Skeletal muscle satellite cell (primary cell): ENCODE results near the gene FER1L5.

Experiments
- H3K27me3 ChIP-seq: 2 replicates; pipeline ENCODE4 v1.7.0; 2013; ENCODE audit warnings: low read length; ENCODE audit not compliant: control insufficient read depth, insufficient read depth
- H3K36me3 ChIP-seq: 2 replicates; pipeline ENCODE4 v1.7.0; 2013; ENCODE audit warnings: mild to moderate bottlenecking, control low read depth, low read length; ENCODE audit not compliant: insufficient read depth
- H3K4me1 ChIP-seq: 2 replicates; pipeline ENCODE4 v1.7.0; 2013; ENCODE audit warnings: low read length; ENCODE audit not compliant: control insufficient read depth, insufficient read depth
- H3K4me2 ChIP-seq: 2 replicates; pipeline ENCODE4 v1.7.0; 2013; ENCODE audit warnings: mild to moderate bottlenecking, low read length
- H3K4me3 ChIP-seq: 2 replicates; pipeline ENCODE4 v1.7.0; 2013; ENCODE audit warnings: low read length
- H3K9ac ChIP-seq: 2 replicates; pipeline ENCODE4 v1.7.0; 2013; ENCODE audit warnings: mild to moderate bottlenecking, low read depth, low read length, moderate library complexity
- H3K9me3 ChIP-seq: replicated peaks from 2 replicates; pipeline ENCODE4 v1.7.0; 2013; ENCODE audit warnings: mild to moderate bottlenecking, control low read depth, low read length

The FER1L5 gene

DNA sequence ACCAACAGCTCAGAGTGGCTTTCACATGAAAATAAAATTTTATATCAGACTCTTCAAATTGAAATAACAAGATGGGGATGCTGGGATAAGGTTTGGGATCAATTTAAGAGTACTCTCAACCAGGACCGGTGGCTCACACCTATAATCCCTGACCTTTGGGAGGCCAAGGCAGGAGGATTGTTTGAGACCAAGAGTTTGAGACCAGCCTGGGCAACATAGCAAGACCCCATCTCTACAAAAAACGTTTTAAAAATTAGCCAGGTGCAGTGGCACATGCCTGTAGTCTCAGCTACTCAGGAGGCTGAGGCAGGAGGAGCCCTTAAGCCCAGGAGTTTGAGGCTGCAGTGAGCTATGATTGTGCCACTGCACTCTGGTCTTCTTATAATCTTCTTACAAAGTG, 94.7 kb downstream of the FER1L5 start:
- no peak overlapping the region for H3K4me2 ChIP-seq
- no peaks in the 10 kb centered on the region for H3K9me3 ChIP-seq
- H3K9ac ChIP-seq, result no peak overlapping the region
- peaks cover 24% of the 10 kb centered on the region for H3K36me3 ChIP-seq
- peaks cover 5% of the 10 kb centered on the region for H3K4me1 ChIP-seq
- H3K27me3 ChIP-seq, result no peaks in the 10 kb centered on the region
- no peak overlapping the region for H3K4me3 ChIP-seq

DNA sequence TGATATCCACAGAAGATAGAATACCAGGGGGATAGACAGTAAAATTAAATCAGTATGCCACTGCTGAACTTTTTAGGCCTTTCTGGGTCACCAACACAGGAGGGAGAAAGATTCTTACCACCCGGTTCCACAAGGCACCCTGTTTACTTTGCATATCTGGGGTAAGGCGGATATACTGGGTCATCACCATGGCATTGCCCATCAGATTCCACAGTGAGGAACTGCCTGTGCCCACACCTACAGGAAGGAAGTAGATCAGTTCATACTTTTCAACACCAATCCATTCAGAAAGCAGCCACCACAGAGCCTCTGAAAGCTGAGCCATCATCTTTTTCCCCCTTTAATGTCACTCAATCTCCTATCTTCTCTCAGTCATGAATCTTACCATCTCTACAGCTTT, 95.3 kb downstream of the FER1L5 start:
- no peak overlapping the region for H3K4me2 ChIP-seq
- peaks cover 24% of the 10 kb centered on the region for H3K36me3 ChIP-seq
- H3K9ac ChIP-seq, result no peak overlapping the region
- H3K4me1 ChIP-seq, result peaks cover 5% of the 10 kb centered on the region
- no peaks in the 10 kb centered on the region for H3K27me3 ChIP-seq
- H3K9me3 ChIP-seq, result no peaks in the 10 kb centered on the region
- H3K4me3 ChIP-seq, result no peak overlapping the region

- Histone ChIP-seq H3K4me3 (peak overlapping the region; percentile 79), H3K4me1 (peaks cover 5% of the 10 kb centered on the region), H3K27me3 (no peaks in the 10 kb centered on the region), H3K9me3 (no peaks in the 10 kb centered on the region), H3K36me3 (peaks cover 11% of the 10 kb centered on the region), H3K4me2 (peak overlapping the region; percentile 78), H3K9ac (peak overlapping the region; percentile 86)
These were observed 96.6 kb downstream of the FER1L5 start for GRCh38 chr2:96739076-96739632.

GRCh38 chr2:96739633-96740428, 97.3 kb downstream of the FER1L5 start, which contains the start of gene LMAN2L:
LMAN2L (minus strand) TSS chr2:96740064; CDS start chr2:96740040, 24 bp downstream.
- Histone ChIP-seq H3K27me3 (peaks cover under 1% of the 10 kb centered on the region), H3K9ac (peak within 1 kb of the TSS; percentile 86), H3K4me2 (peak within 1 kb of the TSS; percentile 78), H3K4me3 (peak within 1 kb of the TSS; percentile 79), H3K4me1 (peaks cover 5% of the 10 kb centered on the region), H3K36me3 (peaks cover 8% of the 10 kb centered on the region), H3K9me3 (no peaks in the 10 kb centered on the region)

DNA sequence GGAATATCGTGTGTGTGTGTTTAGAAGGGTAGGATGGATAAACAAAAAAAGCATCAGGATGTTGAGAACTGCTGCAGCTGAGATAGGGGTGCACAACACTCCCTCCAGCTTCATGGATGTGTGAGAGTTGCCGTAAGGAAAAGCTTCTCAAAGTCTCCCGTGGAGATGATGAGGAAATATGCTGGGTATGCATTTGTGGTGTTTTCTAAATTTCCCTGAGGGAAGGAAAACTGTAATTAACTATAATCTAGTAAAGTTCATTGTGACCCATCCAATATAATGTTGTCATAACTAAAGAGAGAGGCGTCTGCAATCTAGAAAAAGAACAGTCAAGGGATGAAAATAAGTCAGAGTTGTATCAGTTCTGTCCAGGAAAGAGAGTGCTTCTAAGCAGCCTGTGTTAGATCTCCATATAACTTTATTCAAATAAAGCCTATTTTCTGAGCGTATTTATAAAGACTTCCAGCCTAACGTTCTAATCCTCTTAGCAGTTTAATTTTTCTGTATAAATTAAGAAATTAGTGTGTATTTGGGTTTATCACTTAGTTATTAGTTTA, 104.6 kb downstream of the FER1L5 start:
- no peaks in the 10 kb centered on the region for H3K9me3 ChIP-seq
- no peak overlapping the region for H3K4me2 ChIP-seq
- H3K9ac ChIP-seq, result no peak overlapping the region
- H3K27me3 ChIP-seq, result peaks cover 16% of the 10 kb centered on the region
- H3K4me3 ChIP-seq, result no peak overlapping the region
- H3K4me1 ChIP-seq, result no peaks in the 10 kb centered on the region
- no peaks in the 10 kb centered on the region for H3K36me3 ChIP-seq

- Histone ChIP-seq H3K4me1 (no peaks in the 10 kb centered on the region), H3K9me3 (no peaks in the 10 kb centered on the region), H3K27me3 (peaks cover 13% of the 10 kb centered on the region), H3K36me3 (no peaks in the 10 kb centered on the region), H3K4me2 (no peak overlapping the region), H3K9ac (no peak overlapping the region), H3K4me3 (no peak overlapping the region)
These were observed 109.2 kb downstream of the FER1L5 start for GRCh38 chr2:96751800-96752199.

DNA sequence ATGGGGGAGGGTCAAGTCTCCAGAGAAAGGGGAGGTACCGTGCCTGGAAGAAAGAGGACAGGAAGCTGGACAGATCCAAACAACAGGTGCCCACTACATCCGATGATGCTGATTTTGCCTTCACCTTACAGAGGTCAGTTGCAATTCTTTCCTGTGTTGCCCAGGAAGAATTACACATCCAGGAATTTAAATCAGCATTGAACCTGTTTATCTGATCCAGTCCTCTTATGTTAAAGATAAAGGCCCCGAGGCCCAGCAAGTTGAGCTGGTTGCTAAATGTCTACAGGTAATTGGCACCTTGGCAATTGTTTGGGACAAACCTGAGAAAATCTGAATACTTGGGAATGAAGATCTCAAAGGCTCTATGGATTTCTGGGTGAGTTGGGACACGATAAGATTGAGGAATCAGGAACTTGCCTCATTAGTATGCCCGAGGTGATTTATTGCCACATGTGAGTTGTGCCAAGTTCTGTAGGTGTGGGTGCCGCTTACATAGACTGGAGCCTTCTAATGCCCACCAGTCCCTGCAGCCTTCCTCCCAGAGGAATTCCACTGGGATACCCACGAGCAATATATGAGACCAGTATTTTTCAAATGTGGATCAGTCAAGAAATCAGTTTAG, 111.2 kb downstream of the FER1L5 start:
- Histone ChIP-seq H3K4me1 (no peaks in the 10 kb centered on the region), H3K4me3 (no peak overlapping the region), H3K9ac (no peak overlapping the region), H3K36me3 (no peaks in the 10 kb centered on the region), H3K9me3 (no peaks in the 10 kb centered on the region), H3K4me2 (no peak overlapping the region), H3K27me3 (peaks cover 13% of the 10 kb centered on the region)

DNA sequence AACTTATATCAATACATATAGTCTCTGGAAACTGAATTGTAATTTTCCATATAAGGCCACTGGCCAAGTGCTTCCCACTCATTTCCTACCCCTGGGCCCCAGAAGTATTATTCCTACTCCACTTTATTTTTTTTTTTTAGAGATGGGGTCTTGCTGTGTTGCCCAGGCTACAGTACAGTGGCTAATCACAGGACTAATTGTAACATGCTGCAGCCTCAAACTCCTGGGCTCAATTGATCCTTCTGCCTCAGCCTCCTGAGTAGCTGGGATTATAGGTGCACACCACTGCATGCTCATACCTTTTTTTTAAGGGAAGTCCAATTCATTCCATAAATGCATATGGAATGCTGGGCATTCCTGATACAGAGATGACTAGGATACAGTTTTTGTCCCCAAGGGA, 111.8 kb downstream of the FER1L5 start:
- no peak overlapping the region for H3K9ac ChIP-seq
- H3K4me3 ChIP-seq, result no peak overlapping the region
- peaks cover 13% of the 10 kb centered on the region for H3K27me3 ChIP-seq
- H3K36me3 ChIP-seq, result no peaks in the 10 kb centered on the region
- no peaks in the 10 kb centered on the region for H3K9me3 ChIP-seq
- H3K4me1 ChIP-seq, result no peaks in the 10 kb centered on the region
- H3K4me2 ChIP-seq, result no peak overlapping the region
